Loucy (cell line): ENCODE results near the gene KLRC4.
"Not testable (repeated sequence)": the region's sequence is repeated elsewhere in the genome, so short reads cannot be mapped to it uniquely, and the experiment has no call there.

ENCODE experiments used
- H2AFZ ChIP-seq: fragments of 200-600 bp; sonication (generic); 2 replicates; pipeline ENCODE4 v1.6.0; 2016; ENCODE audit warnings: antibody characterized with exemption, mild to moderate bottlenecking, low read length, moderate library complexity
- H3F3A ChIP-seq: fragments of 200-600 bp; 2 replicates; pipeline ENCODE4 v1.6.0; 2016; ENCODE audit warnings: antibody characterized with exemption, low read depth, mild to moderate bottlenecking
- H3K27me3 ChIP-seq: fragments of 200-600 bp; sonication (generic); 2 replicates; pipeline ENCODE4 v1.6.1; 2014; ENCODE audit warnings: low read length, mild to moderate bottlenecking; ENCODE audit not compliant: insufficient read depth, poor library complexity, severe bottlenecking
- H3K36me3 ChIP-seq: fragments of 200-600 bp; sonication (generic); 2 replicates; pipeline ENCODE4 v1.6.1; 2016; ENCODE audit warnings: low read length; ENCODE audit not compliant: insufficient read depth
- H3K4me1 ChIP-seq: fragments of 200-600 bp; sonication (generic); 2 replicates; pipeline ENCODE4 v1.5.1; 2014; ENCODE audit warnings: low read length, mild to moderate bottlenecking; ENCODE audit not compliant: insufficient read depth, poor library complexity, severe bottlenecking
- H3K4me2 ChIP-seq: fragments of 200-600 bp; sonication (generic); 2 replicates; pipeline ENCODE4 v1.6.0; 2014; ENCODE audit warnings: antibody characterized with exemption, low read length, low read depth, mild to moderate bottlenecking; ENCODE audit not compliant: poor library complexity, severe bottlenecking
- H3K4me3 ChIP-seq: fragments of 200-600 bp; sonication (generic); 2 replicates; pipeline ENCODE4 v1.5.1; 2014; ENCODE audit warnings: low read length, mild to moderate bottlenecking, mixed read lengths; ENCODE audit not compliant: poor library complexity, severe bottlenecking
- H3K79me2 ChIP-seq: fragments of 200-600 bp; sonication (generic); 2 replicates; pipeline ENCODE4 v1.6.1; 2014; ENCODE audit warnings: low read length; ENCODE audit not compliant: insufficient read depth
- H3K9ac ChIP-seq: fragments of 200-600 bp; sonication (generic); 2 replicates; pipeline ENCODE4 v1.6.0; 2014; ENCODE audit warnings: mild to moderate bottlenecking, low read depth, low read length, moderate library complexity; ENCODE audit not compliant: poor library complexity, severe bottlenecking
- H3K9me2 ChIP-seq: fragments of 200-600 bp; sonication (generic); replicated peaks from 2 replicates; pipeline ENCODE4 v1.6.1; 2016; ENCODE audit warnings: low read depth, low read length, mixed read lengths
- H3K9me3 ChIP-seq: fragments of 200-600 bp; sonication (generic); 2 replicates; pipeline ENCODE4 v1.6.1; 2014; ENCODE audit warnings: mild to moderate bottlenecking, antibody characterized with exemption, low read length, low read depth; ENCODE audit not compliant: insufficient read depth
- H4K20me1 ChIP-seq: fragments of 200-600 bp; sonication (generic); 2 replicates; pipeline ENCODE4 v1.6.0; 2014; ENCODE audit warnings: antibody characterized with exemption, low read length, mild to moderate bottlenecking; ENCODE audit not compliant: insufficient read depth, poor library complexity, severe bottlenecking
- CTCF ChIP-seq: fragments of 200-600 bp; sonication (generic); conservative IDR thresholded peaks from 2 replicates; pipeline ENCODE4 v1.5.1; 2014; ENCODE audit warnings: mild to moderate bottlenecking, antibody characterized with exemption, low read length
- EZH2phosphoT487 ChIP-seq: fragments of 200-600 bp; IDR thresholded peaks from 2 replicates; pipeline ENCODE4 v1.6.1; 2018; ENCODE audit warnings: antibody characterized with exemption, mild to moderate bottlenecking, moderate library complexity, borderline replicate concordance

Gene KLRC4

GRCh38 chr12:10425938-10426337, 16.4 kb upstream of the KLRC4 start:
- H3K36me3 ChIP-seq, H3K4me2 ChIP-seq, H2AFZ ChIP-seq, H3K4me1 ChIP-seq, H3K4me3 ChIP-seq, H3K79me2 ChIP-seq, H3K9ac ChIP-seq, H4K20me1 ChIP-seq, H3K9me2 ChIP-seq, H3F3A ChIP-seq, H3K27me3 ChIP-seq, H3K9me3 ChIP-seq: not testable (repeated sequence)

GRCh38 chr12:10424260-10424899, 14.8 kb upstream of the KLRC4 start:
- H3K9me2 ChIP-seq, H3K4me2 ChIP-seq, H3K4me3 ChIP-seq, H3F3A ChIP-seq, H3K9ac ChIP-seq, H3K79me2 ChIP-seq, H3K4me1 ChIP-seq, H3K36me3 ChIP-seq, H3K27me3 ChIP-seq, H2AFZ ChIP-seq, H4K20me1 ChIP-seq, H3K9me3 ChIP-seq: not testable (repeated sequence)

GRCh38 chr12:10422159-10422558, 12.6 kb upstream of the KLRC4 start:
- H3K9ac ChIP-seq, H3K36me3 ChIP-seq, H3K4me1 ChIP-seq, H3K4me3 ChIP-seq, H3F3A ChIP-seq, H3K27me3 ChIP-seq, H2AFZ ChIP-seq, H4K20me1 ChIP-seq, H3K9me3 ChIP-seq, H3K79me2 ChIP-seq, H3K4me2 ChIP-seq, H3K9me2 ChIP-seq: not testable (repeated sequence)

GRCh38 chr12:10420334-10420733, 10.8 kb upstream of the KLRC4 start, which contains the start of gene KLRC3:
Gene KLRC3, minus strand, starts transcription at chr12:10420595. Its CDS starts 45 bp downstream, at chr12:10420550.
- not testable (repeated sequence) for H3K4me1 ChIP-seq, H3K4me3 ChIP-seq, H4K20me1 ChIP-seq, H2AFZ ChIP-seq, H3F3A ChIP-seq, H3K36me3 ChIP-seq, H3K9me2 ChIP-seq, H3K79me2 ChIP-seq, H3K9ac ChIP-seq, H3K9me3 ChIP-seq, H3K4me2 ChIP-seq, H3K27me3 ChIP-seq

GRCh38 chr12:10408842-10409241, 715 bp downstream of the KLRC4 start:
- H3F3A ChIP-seq: no peaks in the 10 kb centered on the region
- no peak for TF ChIP-seq CTCF
- no peak for TF ChIP-seq EZH2phosphoT487
- H3K36me3 ChIP-seq: no peaks in the 10 kb centered on the region
- H3K9ac ChIP-seq: no peak overlapping the region
- H3K9me3 ChIP-seq: no peaks in the 10 kb centered on the region
- no peak overlapping the region for H3K4me2 ChIP-seq
- H3K9me2 ChIP-seq: no peaks in the 10 kb centered on the region
- H3K4me1 ChIP-seq: no peaks in the 10 kb centered on the region
- H3K4me3 ChIP-seq: no peak overlapping the region
- H2AFZ ChIP-seq: no peak overlapping the region
- no peaks in the 10 kb centered on the region for H4K20me1 ChIP-seq
- no peaks in the 10 kb centered on the region for H3K27me3 ChIP-seq
- no peaks in the 10 kb centered on the region for H3K79me2 ChIP-seq
